DLD1 (cell line): Measurements from ENCODE around the gene IL1B.
"Not testable (repeated sequence)": the region's sequence is repeated elsewhere in the genome, so short reads cannot be mapped to it uniquely, and the experiment has no call there.

Experiments
- in situ Hi-C: cut with HindIII; loops from 2 replicates; pipeline ENCODE4 v1.10.0; 2017; ENCODE audit warnings: low sequenced_read_pairs

IL1B gene

DNA sequence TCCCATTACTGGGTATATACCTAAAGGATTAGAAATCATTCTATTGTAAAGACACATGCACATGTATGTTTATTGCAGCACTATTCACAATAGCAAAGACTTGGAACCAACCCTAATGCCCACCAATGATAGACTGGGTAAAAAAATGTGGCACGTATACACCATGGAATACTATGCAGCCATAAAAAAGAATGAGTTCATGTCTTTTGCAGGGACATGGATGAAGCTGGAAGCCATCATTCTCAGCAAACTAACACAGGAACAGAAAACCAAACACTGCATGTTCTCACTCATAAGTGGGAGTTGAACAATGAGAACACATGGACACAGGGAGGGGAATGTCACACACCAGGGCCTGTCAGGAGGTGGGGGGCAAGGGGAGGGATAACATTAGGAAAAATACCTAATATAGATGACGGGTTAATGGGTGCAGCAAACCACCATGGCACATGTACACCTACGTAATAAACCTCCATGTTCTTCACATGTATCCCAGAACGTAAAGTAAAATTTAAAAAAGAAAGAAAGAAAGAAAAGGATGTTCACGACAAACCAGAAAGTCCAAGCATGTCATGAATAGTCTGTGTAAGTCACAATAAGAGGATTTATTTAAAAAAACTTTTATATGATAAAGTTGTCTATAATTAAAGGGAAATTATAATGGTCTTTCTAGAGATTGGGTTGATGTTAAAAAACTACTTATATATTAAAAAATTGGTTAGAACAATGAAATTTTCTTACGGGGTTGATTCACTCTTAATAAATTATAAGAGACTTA lies 23.0 kb upstream of the IL1B start:
- in situ Hi-C loops: not testable (repeated sequence)

DNA sequence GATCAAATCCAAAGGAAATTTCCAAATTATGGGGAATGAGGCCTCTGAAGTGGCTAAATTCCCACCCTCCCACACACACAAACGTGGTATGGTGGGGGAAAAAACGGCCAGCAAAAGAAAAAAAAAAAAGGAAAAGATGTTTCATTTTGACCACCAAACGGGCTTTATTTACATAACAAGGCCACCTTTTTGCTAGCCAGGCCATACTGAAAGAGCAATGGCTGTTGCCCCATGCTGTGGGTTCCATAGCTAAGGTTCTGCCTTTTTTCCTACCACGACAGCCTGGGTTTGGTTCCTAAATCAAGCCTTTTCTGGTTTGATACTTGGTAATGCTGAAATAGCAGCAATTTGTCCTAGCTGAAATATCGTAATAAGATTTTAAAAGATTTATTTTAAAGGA lies 14.0 kb upstream of the IL1B start:
- in situ Hi-C loops: no loop called here

DNA sequence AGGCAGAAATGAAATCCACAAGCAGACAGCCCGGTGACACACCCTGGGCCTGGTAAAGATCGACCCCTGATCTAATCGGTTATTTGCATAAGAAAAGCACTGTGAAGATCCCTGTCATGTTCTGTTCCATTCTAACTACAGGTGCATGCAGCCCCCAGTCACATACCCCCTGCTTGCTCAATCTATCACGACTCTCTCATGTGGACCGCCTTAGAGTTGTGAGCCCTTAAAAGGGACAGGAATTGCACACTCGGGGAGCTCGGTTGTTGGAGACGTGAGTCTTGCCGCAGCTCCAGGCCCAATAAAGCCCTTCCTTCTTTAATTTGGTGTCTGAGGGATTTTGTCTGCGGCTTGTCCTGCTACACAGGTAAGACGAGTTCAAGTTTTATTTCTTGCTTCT lies 13.4 kb upstream of the IL1B start:
- in situ Hi-C loops: no loop called here

DNA sequence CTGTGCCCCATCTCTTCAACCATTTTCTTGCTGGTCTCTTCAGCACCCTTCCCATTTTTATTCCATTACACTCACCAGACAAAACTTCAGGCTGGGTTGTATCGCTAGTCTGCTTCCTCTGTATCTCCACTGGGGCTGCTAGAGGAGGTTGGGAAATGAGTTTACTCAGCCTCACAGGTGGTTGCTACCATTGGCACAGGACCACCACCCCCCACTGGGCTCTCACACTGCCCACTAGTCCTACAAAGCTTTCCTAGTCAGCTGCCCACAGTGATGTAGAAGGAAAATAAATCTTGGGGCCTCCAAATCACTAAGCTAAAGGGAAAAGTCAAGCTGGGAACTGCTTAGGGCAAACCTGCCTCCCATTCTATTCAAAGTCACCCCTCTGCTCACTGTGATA lies 12.3 kb upstream of the IL1B start:
- in situ Hi-C loops: no loop called here

DNA sequence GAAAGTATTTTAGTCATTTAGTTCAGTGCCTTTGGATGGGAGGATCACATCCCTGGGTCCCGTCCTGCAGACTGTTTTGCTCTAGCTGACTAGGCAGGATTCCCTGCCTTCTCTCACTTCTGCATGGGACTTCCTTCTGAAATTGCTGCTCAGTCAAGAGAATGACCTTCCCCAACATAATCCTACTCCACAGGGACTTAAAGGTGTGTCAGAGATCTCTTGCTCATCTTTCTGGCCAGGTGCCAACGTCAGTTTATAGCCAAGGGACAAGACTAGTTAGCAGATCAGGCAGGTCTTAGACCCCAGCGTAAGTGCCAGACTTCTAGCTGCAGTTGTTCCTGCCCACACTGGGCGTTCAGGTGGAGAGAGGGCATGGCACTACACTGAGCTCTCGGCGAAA lies 9.5 kb upstream of the IL1B start:
- in situ Hi-C loops: no loop called here

DNA sequence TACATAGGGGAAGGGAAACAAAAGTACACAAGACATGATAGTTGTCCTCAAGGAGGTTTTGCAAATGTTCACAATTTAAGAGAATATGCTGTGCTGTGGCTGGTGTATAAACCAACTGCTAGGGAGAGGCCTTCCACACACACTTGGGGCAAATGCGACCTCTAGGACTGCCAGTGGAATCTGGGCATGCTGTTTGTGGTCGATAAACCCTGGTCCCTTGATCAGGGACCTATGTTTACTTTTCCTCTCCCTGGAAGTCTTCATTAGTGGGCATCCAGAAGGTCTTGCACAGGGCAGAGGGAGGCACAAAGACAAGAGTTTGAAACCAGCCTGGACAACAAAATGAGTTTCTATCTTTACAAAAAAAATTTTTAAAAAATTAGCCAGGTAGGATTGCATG lies 7.3 kb upstream of the IL1B start:
- in situ Hi-C loops: no loop called here

DNA sequence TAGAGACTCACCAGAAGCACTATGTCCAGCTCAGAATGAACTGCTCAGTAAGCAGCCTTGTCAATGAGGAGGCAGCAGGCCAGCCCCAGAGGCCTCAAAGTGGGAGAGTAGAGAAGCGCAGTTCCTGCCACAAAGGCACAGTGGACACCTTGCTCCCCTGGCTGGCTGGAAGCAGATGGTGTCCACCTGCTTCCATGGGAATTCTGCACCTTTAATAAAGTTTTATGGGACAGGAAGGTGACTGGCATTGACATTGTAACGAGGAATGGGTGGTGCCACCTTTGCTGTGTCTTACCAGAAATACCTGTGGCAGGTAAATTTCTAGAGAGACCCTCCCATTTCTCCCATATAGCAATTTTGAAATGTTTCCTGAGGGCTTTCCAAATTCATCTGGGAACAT lies 6.7 kb upstream of the IL1B start:
- in situ Hi-C loops: no loop called here

DNA sequence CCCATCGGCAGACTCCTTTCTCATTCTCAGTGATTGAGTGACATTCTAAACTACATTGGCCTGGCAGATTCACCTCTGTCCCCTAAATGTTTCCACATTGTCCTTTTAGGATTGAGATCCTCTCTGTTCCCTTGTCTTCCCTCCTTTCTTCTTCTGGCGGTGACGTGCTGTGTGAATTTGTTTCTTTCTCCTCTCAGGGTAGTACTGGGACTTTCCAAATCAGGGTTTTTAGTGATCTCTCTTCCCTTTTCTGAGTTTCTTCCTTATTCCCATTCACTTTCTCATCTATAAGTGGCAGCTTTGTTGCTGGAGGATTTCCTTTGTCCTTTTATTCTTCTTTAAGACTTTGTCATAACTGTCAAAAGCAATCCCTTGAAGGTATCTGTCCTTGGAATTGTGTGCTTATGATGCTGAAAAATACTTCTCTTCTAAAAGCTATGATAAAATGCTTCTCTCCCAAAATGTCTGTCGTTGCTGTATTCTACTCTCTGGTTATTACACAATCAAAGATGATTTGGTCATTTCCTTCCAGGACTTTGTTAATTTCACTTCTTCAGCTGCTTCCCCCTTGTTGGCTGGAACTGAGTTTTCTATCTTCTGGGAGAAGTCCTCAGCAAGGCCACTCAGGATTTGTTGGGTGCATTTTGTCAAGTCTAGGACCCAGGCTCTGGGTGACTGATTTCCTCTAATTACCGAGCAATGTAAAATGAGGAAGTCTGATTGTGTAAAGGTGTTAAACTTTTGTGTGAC lies 4.9 kb upstream of the IL1B start:
- in situ Hi-C loops: no loop called here

DNA sequence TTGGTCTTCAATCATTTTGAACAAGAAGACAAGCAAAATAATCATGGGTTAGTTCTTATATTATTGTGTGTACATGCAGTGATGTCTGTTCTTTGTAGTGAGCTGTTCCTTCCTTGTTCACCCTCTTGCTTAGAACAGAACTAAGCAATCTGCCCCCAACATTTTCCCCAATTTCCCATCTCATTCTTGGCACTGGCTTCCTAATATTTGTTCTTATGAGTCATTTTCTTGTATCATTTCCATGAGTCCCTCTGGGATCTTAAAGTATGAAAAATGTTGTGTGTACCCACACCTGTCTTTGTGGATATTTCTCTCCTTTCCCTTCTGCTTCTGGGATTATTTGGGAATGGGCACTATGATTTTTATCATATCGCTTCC lies 3.5 kb upstream of the IL1B start:
- in situ Hi-C loops: no loop called here

DNA sequence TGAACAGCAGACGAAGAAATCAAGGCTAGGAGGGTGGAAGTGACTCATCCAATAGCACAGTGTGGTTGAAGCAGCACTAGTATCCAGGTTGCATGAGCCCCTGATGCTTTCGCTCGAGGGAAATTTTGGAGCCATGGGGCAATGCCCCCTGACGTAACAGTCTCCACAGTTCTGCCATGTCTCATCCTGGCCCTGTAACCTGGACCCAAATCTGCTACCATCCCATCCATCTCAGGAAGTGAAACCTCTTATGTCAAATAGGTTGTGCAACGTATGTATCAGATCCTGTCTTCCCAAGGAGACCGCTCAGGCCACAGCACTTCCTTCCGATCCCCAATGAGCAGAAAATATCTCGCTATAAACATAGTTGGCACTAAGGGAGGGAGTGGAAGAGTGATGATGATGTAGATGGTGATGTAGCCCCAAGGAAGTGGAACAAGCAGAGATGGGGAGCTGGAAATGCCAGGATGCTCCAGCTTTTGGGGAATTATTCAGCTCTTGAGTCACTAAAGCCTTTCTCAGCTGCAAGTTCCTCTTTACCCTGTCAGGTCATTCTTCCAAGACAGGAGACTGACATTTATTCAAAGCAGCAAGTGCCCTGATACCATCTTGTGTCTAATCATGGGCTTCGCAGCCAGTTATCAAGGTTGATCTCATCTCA lies 3.0 kb upstream of the IL1B start:
- in situ Hi-C loops: no loop called here

DNA sequence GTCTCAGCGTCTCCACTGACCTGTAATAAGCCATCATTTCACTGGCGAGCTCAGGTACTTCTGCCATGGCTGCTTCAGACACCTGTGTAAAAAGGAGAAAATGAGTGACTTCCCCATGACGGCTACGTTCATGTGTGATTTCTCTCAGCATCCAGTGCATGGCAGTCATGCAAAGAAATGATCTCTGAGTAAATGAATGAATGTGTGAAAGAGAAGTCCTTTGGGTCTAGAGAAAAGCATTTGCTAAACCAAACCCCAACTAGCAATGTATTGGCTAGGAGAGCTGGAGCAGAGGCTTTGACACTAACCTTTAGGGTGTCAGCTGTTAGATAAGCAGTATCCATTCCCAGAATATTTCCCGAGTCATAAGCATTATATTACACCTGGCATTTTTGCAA lies 417 bp downstream of the IL1B start:
- in situ Hi-C loops: no loop called here

DNA sequence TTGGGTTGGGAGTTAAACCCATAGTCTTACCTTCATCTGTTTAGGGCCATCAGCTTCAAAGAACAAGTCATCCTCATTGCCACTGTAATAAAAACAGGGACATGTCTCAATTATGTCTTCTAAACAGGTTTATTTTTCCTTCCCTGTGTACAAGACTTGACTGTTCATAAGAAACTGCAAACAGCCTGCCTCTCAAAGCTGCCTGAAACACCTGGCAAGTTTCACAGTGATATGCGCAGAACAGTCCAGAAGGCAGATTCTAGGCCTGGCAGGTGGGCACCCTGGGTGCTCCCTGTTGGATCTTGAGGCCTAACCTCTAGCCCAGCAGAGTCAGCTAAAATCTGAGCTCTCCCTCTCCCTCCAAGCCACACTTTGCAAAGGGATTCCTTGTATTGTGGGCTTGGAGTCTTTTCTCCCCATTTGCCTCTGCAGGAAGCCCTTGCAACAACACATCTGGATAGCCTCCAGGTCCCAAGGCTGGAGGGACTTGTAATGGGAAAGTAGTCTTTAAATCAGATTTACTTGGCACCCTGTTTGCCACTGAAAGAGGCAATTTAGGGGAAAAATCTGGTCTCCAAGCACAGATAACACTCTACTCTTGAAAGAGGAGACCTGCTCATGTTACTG lies 930 bp downstream of the IL1B start:
- in situ Hi-C loops: no loop called here

DNA sequence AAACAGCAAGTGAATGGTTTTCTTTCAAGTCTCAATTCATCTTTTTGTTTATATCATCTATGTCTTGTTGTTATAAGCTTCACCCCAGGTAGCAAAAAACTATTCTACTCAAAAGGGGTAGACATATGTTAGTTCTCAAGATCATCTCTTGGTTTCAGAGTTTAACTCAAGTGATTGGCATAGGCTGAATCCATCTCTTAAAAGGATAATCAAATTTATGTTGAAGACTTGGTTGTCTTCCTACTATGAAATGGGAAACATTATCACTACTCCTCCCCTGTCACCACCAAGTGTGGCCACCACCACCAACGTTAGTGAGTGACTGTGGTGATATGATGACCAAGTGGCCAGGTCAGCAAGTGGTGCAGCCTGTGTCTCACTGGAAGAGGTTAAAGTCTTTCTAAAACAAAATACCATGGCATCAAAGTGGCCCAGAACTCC lies 1.5 kb downstream of the IL1B start:
- in situ Hi-C loops: no loop called here

DNA sequence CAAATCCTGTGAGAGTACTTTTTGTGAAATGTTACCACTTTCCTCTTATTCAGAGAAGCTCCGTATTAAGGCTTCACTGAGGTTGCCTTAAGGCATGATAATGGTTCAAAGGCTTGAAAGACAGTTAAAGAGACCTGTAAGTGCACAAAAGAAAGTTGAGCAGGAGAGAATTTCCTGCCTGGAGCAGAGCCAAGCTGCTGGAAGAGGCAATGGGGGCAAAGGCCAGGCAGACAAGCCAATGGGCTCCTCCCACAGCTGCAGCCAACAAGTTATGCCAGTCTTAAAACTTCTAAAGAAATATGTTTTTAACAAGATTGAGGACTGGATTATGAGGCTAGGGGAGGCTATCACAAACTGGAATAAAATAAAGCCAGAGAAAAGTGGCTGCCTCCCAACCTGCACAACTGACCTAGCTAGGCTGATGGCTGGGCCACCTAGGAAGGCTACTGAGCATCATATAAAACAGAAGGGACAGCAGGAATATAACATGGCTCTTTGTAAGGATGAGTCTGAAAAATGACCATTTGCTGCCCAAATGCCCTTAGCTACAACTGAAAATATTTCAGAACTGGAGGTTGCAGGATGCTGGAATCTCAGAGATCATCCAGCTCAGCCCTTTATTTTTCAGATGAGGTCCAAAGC lies 2.1 kb downstream of the IL1B start:
- in situ Hi-C loops: no loop called here

DNA sequence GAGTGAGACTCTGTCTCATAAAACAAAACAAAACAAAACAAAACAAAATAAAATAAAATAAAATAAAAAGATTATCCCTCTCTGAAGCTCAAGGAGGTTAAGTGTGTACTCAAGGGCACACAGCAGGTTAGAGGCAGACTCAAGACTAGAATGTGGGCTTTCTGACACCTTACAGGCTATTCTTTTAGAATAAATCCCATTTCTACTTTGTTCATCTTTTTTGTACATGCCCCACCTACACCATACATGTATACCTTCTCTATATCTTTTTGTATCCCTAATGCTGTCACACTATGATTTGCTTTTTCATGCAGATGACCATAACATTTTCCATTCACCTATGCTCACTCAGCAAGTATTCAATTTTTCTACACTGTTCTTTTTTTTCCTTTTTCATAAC lies 2.6 kb downstream of the IL1B start:
- in situ Hi-C loops: no loop called here

DNA sequence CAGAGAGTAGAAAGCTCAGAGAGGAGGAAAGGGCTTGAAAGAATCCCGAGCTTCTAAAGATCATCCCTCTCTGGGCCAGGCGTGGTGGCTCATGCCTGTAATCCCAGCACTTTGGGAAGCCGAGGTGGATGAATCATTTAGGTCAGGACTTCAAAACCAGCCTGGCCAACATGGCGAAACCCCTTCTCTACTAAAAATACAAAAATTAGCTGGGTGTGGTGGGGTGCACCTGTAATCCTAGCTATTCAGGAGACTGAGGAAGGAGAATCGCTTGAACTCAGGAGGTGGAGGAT lies 3.0 kb downstream of the IL1B start:
- in situ Hi-C loops: not testable (repeated sequence)

DNA sequence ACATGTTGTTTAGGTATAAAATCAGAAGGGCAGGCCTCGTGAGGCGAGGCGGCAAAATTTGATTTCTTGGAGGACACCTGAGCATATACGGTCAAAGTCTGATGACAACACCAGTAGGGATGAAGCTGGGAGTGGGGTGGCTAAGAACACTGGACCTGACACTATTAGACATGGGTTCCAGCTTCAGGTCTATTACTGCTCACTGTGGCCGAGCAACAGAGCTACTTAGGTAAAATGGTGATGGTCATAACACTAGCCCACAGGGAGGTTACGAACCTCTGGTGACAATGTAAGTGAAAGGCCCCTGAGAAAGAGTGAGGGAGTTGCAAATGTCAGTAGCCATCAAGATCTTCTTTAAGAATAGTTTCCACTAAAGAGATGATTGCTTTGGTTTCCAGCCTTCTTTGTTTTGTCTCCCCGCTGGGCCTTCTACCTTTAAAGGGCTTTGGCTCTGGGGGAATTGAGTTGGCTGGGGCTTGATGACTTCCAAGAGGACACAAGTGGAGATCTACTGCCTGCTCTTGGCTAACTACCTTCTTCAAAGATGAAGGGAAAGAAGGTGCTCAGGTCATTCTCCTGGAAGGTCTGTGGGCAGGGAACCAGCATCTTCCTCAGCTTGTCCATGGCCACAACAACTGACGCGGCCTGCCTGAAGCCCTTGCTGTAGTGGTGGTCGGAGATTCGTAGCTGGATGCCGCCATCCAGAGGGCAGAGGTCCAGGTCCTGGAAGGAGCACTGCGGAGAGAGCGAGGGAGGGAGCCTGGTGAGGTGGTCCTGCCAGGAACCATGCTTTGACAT lies 3.5 kb downstream of the IL1B start:
- in situ Hi-C loops: no loop called here

DNA sequence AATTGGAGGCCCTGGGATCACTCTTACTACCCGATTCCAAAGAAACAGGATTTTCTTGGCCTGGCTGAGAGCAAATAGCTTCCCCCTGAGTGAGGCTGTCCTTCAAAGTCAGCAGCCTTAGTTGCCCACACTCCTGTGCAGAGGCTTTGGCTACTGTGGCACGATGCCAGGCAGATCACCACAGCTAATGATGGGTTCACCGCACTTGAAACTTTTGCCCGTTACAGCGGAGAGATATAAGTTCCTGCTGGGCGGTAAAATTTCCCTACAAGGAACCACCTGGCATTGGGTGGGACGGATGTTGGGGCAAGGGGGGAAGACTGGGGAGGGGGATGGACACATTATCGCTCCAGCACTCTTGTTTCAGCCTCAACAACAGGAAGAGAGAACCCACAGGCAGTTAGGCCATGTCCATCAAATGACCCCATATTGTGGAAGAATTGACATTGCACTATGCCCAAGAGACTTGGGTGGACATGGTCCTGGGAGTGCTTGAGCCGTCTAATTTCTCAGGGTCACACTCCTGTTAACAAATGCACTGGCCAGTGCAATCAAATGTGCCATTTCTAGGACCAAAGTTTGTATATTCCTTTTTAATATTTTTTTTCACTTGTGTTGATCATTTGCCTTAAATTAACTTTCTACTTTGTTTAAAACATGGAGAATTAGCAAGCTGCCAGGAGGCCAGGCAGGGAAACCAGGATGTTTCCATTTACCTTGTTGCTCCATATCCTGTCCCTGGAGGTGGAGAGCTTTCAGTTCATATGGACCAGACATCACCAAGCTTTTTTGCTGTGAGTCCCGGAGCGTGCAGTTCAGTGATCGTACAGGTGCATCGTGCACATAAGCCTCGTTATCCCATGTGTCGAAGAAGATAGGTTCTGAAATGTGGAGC lies 4.4 kb downstream of the IL1B start:
- in situ Hi-C loops: no loop called here

DNA sequence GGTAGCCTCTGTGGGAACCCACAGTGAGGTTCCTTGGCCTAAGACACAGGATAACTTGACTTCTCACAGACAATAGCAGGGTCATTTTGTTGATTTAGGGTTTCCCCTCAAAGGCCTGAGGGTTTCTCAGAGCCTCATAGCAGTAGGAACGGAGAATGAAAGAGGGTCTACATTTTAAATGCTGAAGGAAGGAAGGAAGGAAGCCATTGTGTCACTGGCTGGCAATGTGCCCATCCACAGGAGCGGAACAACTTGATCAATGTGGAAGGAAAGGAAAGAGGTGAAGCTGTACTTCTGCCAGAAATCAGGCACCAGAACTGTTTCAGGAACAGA lies 5.1 kb downstream of the IL1B start:
- in situ Hi-C loops: no loop called here
